IPS DF 6.9 (cell line): ENCODE measurements around the gene DBP.
"Not testable (repeated sequence)": the region's sequence is repeated elsewhere in the genome, so short reads cannot be mapped to it uniquely, and the experiment has no call there.

ENCODE experiments used
- DNase-seq: peaks from one replicate; pipeline ENCODE4 v3.0.0-alpha.2; 2013; ENCODE audit warnings: low read depth, low spot score
- H3K27ac ChIP-seq: one replicate; pipeline ENCODE4 v1.5.1; 2013; ENCODE audit warnings: low read length, control low read depth
- H3K27me3 ChIP-seq: 2 replicates; pipeline ENCODE4 v1.6.1; 2013; ENCODE audit warnings: mild to moderate bottlenecking, low read length; ENCODE audit not compliant: control insufficient read depth, insufficient read depth
- H3K36me3 ChIP-seq: 2 replicates; pipeline ENCODE4 v1.6.1; 2013; ENCODE audit warnings: low read length; ENCODE audit not compliant: control insufficient read depth, insufficient read depth
- H3K4me1 ChIP-seq: 2 replicates; pipeline ENCODE4 v1.6.1; 2013; ENCODE audit warnings: low read length; ENCODE audit not compliant: control insufficient read depth, insufficient read depth
- H3K4me3 ChIP-seq: 2 replicates; pipeline ENCODE4 v1.5.1; 2013; ENCODE audit warnings: mild to moderate bottlenecking, low read length
- H3K9me3 ChIP-seq: 2 replicates; pipeline ENCODE4 v1.6.1; 2013; ENCODE audit warnings: low read length, inconsistent platforms; ENCODE audit not compliant: control insufficient read depth, insufficient read depth
- WGBS: extraction: QIAGEN DNeasy Blood & Tissue Kit; methylation state at CpG from one replicate; pipeline ENCODE4 v1.1.7; 2013; ENCODE audit warnings: mixed read lengths, missing lambda C conversion rate; ENCODE audit not compliant: insufficient read length, insufficient coverage; 5-methylcytosine and 5-hydroxymethylcytosine counted together

The DBP gene

DNA sequence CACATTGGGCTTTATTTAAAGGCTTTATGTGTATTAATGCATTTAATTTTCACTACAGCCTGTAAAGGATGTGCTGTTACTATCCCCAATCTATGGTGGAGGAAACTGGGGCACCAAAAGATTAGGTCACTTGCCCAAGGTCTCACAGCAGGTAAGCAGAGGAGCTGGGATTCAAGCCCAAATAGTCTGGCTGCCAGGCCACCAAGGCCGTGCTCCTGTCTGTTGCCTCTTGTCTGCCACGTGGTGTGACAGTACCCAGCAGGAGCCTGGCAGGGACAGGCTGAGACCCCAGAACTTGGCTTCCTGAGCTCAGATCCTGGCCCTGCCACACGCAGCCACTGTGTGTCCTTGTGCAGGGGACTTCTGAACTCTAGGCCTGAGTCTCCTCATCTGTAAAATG lies 31.2 kb upstream of the DBP start:
- Histone ChIP-seq H3K27me3 (no peaks in the 10 kb centered on the region), H3K9me3 (no peaks in the 10 kb centered on the region), H3K4me3 (no peak overlapping the region), H3K27ac (no peak overlapping the region), H3K36me3 (no peaks in the 10 kb centered on the region), H3K4me1 (peaks cover 2% of the 10 kb centered on the region; the same call in 1 of the 2 replicates)
- no peak for DNase-seq
- no CpG with 5 or more reads among the region's 3 CpGs for WGBS

DNA sequence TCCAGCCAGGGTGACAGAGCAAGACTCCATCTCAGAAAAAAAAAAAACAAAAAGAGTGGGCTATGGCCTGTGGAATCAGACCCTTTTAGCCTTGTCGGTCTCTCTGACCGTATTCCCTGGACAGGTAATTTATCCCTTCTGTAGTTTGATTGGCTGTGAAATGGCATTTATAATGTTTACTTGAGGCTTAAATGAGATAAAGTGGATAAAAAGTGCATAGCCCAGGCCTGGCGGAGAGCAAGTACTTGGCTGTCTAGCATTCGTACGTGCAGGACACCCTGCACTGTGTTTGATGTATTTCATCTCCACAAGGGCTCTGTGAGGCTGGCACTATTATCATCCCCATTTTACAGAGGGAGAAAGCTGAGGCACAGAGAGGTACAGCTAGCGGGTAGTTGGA lies 28.6 kb upstream of the DBP start:
- DNase-seq = no peak
- H3K4me3 ChIP-seq = no peak overlapping the region
- no peaks in the 10 kb centered on the region for H3K4me1 ChIP-seq
- no peaks in the 10 kb centered on the region for H3K9me3 ChIP-seq
- no peaks in the 10 kb centered on the region for H3K36me3 ChIP-seq
- no CpG with 5 or more reads among the region's 6 CpGs for WGBS
- no peaks in the 10 kb centered on the region for H3K27me3 ChIP-seq
- no peak overlapping the region for H3K27ac ChIP-seq

DNA sequence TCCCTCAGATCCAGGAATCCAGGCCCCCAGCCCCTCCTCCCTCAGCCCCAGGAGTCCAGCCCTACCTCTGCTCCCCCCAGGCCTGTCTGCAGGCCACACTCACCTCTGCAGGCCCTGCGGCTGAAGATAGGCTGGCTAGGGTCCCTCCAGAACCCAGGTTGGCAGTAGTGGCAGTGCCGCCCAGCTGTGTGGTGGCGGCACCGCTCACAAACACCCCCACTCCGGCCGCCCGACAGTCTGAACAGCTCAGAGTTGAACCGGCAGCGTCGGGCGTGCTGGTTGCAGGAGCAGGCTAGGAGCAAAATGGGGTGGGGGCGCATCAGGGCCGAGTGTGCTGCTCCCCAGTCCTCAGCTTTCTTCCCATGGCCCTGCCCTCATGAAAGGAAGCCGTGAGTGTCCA lies 27.3 kb upstream of the DBP start:
- no peak for DNase-seq
- no peak overlapping the region for H3K4me3 ChIP-seq
- H3K9me3 ChIP-seq = no peaks in the 10 kb centered on the region
- H3K27ac ChIP-seq = no peak overlapping the region
- H3K36me3 ChIP-seq = no peaks in the 10 kb centered on the region
- no peaks in the 10 kb centered on the region for H3K4me1 ChIP-seq
- no CpG with 5 or more reads among the region's 14 CpGs for WGBS
- H3K27me3 ChIP-seq = no peaks in the 10 kb centered on the region

- Histone ChIP-seq H3K36me3 (no peaks in the 10 kb centered on the region), H3K4me1 (no peaks in the 10 kb centered on the region), H3K4me3 (no peak overlapping the region), H3K27ac (no peak overlapping the region), H3K27me3 (no peaks in the 10 kb centered on the region), H3K9me3 (no peaks in the 10 kb centered on the region)
- no peak for DNase-seq
- WGBS = no CpG with 5 or more reads among the region's 4 CpGs
These were observed 26.5 kb upstream of the DBP start for GRCh38 chr19:48663667-48664066.

DNA sequence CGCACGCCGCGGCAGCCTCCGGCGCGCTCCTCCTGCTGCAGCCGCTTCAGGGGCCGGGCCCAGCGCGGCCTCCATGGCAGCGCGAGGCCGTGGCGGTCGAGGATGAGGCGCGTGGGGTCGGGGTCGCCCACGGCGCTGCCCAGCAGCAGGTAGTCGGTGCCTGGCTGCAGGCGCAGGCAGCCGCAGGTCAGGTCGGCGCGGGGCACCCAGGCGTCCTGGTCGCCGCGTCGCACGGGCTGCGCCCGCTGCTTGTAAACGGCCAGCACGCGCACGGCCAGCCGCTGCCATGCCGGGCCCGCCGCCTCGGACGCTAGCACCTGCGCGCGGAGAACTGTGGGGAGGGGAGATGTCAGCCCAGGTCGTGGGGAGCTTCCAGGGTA lies 24.5 kb upstream of the DBP start:
- DNase-seq = no peak
- Histone ChIP-seq H3K9me3 (no peaks in the 10 kb centered on the region), H3K27ac (no peak overlapping the region), H3K27me3 (no peaks in the 10 kb centered on the region), H3K4me3 (no peak overlapping the region), H3K36me3 (no peaks in the 10 kb centered on the region), H3K4me1 (no peaks in the 10 kb centered on the region)
- WGBS = no CpG with 5 or more reads among the region's 50 CpGs

DNA sequence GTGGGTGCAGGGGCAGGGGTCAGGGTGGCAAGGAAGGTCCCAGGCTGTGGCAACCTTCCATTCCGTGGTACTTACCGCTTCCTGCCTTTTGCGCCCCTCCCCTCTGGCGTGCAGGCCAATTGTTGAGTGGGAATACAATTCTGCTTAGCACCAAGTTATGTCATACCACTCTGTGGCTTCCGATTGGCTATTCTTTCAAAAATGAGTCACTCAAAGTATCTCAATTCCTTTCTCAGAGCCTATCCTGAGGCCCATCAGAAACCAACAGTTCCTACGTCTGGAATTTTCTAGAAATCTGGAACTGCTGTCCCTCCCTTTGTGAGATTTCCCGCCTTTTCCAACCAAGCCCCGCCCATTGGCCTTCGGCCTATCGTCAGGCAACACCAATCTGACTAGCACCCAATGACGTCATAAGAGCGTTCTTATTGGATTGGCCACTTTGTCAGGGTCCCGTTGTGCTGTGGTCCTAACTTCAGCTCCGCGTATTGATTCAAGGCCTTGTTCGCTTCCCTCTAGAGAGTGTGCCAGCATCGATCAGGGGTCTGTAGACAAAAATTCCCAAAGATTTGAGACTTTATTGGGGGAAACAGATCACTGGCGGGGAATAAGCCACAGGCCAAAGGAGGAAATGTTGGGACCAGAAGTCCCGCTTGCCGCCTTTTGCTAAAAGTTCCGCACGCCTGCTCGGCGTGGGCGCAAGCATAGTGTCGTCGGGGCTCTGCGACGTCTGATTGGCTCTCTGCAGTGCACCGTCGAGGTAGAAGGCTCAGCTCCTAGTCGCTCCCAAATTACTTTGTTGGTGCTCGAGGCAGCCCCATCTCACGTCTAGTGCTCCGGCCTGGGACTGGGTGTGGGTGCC lies 23.9 kb upstream of the DBP start:
- no peaks in the 10 kb centered on the region for H3K9me3 ChIP-seq
- H3K4me1 ChIP-seq = no peaks in the 10 kb centered on the region
- WGBS = no CpG with 5 or more reads among the region's 35 CpGs
- no peak overlapping the region for H3K4me3 ChIP-seq
- no peaks in the 10 kb centered on the region for H3K27me3 ChIP-seq
- no peak overlapping the region for H3K27ac ChIP-seq
- peak; percentile 85 for DNase-seq
- no peaks in the 10 kb centered on the region for H3K36me3 ChIP-seq

DNA sequence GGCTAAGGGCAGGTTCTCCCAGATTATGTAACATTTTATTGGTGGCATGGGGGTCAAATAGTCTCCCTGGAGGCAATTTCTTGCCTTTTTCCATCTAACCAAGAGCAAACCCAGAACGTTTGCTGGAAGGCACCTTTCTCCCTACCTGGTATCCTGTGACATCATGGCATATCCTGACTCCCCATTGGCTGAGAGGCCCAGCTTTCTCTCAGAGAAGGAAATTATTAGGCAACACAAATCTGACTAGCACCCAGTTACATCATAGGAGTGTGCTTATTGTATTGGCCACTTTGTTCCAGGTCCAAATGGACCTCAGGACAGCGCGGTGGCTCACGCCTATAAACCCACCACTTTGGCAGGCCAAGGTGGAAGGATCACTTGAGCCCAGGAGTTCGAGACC lies 22.6 kb upstream of the DBP start:
- Histone ChIP-seq H3K9me3 (no peaks in the 10 kb centered on the region), H3K4me1 (no peaks in the 10 kb centered on the region)
- no peak for DNase-seq

DNA sequence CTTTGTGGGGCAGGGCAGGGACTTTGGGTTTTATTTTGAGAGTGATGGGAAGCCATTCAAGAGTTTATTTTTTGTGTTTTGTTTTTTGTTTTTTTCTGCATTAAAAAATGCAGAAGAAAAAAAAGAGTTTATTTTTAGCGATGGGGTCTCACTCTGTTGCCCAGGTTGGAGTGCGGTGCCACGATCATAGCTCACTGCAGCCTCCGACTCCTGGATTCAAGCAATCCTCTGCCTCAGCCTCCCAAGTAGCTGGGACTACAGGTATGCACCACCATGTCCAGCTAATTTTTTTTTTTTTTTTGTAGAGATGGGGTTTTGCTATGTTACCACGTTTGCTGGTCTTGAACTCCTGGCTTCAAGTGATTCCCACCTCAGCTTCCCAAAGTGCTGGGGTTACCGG lies 21.3 kb upstream of the DBP start:
- DNase-seq = no peak
- Histone ChIP-seq H3K36me3 (no peaks in the 10 kb centered on the region), H3K27me3 (no peaks in the 10 kb centered on the region), H3K9me3 (no peaks in the 10 kb centered on the region), H3K4me3 (no peak overlapping the region), H3K4me1 (no peaks in the 10 kb centered on the region), H3K27ac (no peak overlapping the region)
- WGBS = no CpG with 5 or more reads among the region's 6 CpGs

More for the DNA sequence above, 22.6 kb upstream of the DBP start:
- Histone ChIP-seq H3K36me3 (no peaks in the 10 kb centered on the region), H3K27ac (no peak overlapping the region), H3K4me3 (no peak overlapping the region), H3K27me3 (no peaks in the 10 kb centered on the region)
- no CpG with 5 or more reads among the region's 5 CpGs for WGBS

DNA sequence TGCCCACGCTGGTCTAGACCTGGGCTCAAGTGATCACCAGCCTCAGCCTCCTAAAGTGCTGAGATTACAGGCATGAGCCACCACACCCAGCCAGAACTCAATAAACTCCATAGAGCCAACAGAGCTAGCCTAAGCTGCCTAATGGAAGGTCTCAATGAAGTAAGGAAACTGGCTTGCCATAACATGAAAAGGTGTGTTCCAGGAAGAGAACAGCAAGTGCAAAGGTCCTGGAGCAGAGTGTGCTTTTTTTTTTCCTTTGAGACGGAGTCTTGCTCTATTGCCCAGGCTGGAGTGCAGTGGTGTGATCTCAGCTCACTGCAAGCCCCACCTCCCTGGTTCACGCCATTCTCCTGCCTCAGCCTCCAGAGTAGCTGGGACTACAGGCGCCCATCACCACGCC lies 20.6 kb upstream of the DBP start:
- H3K27ac ChIP-seq, H3K4me3 ChIP-seq, H3K36me3 ChIP-seq, DNase-seq, H3K9me3 ChIP-seq, H3K27me3 ChIP-seq, H3K4me1 ChIP-seq: not testable (repeated sequence)
- WGBS = no CpG with 5 or more reads among the region's 5 CpGs

- Histone ChIP-seq H3K36me3 (no peaks in the 10 kb centered on the region), H3K27ac (no peak overlapping the region), H3K4me3 (no peak overlapping the region), H3K9me3 (no peaks in the 10 kb centered on the region), H3K4me1 (no peaks in the 10 kb centered on the region), H3K27me3 (no peaks in the 10 kb centered on the region)
- WGBS = no CpG with 5 or more reads among the region's 16 CpGs
- no peak for DNase-seq
These were observed 19.8 kb upstream of the DBP start for GRCh38 chr19:48656840-48657474.
